Mucosa of rectum (tissue), 2 donors: ENCODE data around the gene ELOB.

Source experiments
- H3K27ac ChIP-seq, 2 donors: one replicate each; pipeline ENCODE4 v1.7.0; 2013; ENCODE audit warnings: inconsistent platforms in 2 of 2, low read depth in 2 of 2, low read length in 2 of 2
- H3K27me3 ChIP-seq, 2 donors: one replicate each; pipeline ENCODE4 v1.7.0; 2013; ENCODE audit warnings: low read length in 2 of 2; ENCODE audit not compliant: control insufficient read depth in 2 of 2, insufficient read depth in 2 of 2
- H3K36me3 ChIP-seq, 2 donors: one replicate each; pipeline ENCODE4 v1.7.0; 2013; ENCODE audit warnings: low read length in 2 of 2; ENCODE audit not compliant: control insufficient read depth in 2 of 2, insufficient read depth in 2 of 2
- H3K4me1 ChIP-seq, 2 donors: one replicate each; pipeline ENCODE4 v1.7.0; 2013; ENCODE audit warnings: low read length in 2 of 2, mild to moderate bottlenecking in 1 of 2; ENCODE audit not compliant: control insufficient read depth in 2 of 2, insufficient read depth in 2 of 2
- H3K4me3 ChIP-seq, 2 donors: one replicate each; pipeline ENCODE4 v1.7.0; 2013; ENCODE audit warnings: low read length in 2 of 2
- H3K9ac ChIP-seq, 2 donors: one replicate each; pipeline ENCODE4 v1.7.0; 2013; ENCODE audit warnings: low read length in 2 of 2, low read depth in 1 of 2, mild to moderate bottlenecking in 1 of 2
- H3K9me3 ChIP-seq, 2 donors: one replicate each; pipeline ENCODE4 v1.7.0; 2013; ENCODE audit warnings: low read length in 2 of 2; ENCODE audit not compliant: control insufficient read depth in 2 of 2
- donor health status: healthy.
- donor health status: Normal muscosa, but diverticular disease.

ELOB gene

DNA sequence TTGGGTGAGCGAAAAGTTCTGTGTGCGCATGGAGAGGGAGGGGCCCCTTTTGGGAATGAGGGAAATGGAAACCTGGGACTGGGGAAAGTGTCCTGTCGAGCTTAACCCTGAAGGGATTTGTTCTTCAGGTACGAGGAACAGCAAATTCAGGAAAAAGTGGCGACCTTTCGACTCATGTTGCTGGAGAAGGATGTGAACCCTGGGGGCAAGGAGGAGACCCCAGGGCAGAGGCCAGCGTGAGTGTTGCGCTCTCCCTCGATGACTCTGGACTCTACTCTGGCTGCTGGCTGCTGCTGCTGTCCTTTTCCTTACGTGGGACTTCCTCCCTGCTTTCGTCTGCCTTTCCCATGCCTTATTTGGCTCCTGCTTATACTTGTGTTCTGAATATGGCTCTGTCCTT, 19.7 kb downstream of the ELOB start:
- no peak overlapping the region for H3K9ac ChIP-seq
- H3K4me3 ChIP-seq = no peak overlapping the region
- no peaks in the 10 kb centered on the region for H3K9me3 ChIP-seq
- no peak overlapping the region for H3K27ac ChIP-seq
- H3K4me1 ChIP-seq = peaks cover 19 to 23% of the 10 kb centered on the region in 2 donors
- H3K27me3 ChIP-seq = no peaks in the 10 kb centered on the region
- H3K36me3 ChIP-seq = peaks cover 57 to 58% of the 10 kb centered on the region in 2 donors

DNA sequence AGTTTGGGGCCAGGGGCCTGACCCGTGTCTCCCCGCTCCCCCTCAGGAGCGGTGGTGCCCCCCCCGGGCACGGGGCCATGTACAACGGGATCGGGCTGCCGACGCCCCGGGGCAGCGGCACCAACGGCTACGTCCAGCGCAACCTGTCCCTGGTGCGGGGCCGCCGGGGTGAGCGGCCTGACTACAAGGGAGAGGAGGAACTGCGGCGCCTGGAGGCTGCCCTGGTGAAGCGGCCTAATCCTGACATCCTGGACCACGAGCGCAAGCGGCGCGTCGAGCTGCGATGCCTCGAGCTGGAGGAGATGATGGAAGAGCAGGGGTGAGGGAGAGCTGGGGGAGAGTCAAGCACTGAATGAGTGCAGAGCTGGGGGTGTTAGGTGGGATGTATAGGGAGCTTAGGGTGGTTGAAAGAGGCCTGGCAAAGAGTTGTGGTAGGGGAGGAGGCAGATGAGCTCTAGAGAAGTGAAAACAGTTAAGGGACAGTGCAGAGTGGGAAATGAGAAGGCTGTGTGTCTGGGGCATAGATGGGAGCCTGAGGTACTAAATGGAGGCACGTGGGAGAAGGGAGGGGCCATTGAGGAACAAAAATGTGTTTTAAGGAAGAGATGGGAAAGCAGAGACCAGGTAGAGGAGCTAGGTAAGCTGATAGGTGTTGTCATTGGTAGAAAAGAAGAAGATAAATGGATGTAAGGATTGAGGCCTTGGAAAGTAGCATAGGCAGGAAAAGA, 20.6 kb downstream of the ELOB start:
- H3K36me3 ChIP-seq = peaks cover 48 to 50% of the 10 kb centered on the region in 2 donors
- H3K4me3 ChIP-seq = no peak overlapping the region
- no peaks in the 10 kb centered on the region for H3K27me3 ChIP-seq
- peaks cover 24 to 26% of the 10 kb centered on the region in 2 donors for H3K4me1 ChIP-seq
- H3K9me3 ChIP-seq = no peaks in the 10 kb centered on the region
- no peak overlapping the region for H3K27ac ChIP-seq
- H3K9ac ChIP-seq = no peak overlapping the region

DNA sequence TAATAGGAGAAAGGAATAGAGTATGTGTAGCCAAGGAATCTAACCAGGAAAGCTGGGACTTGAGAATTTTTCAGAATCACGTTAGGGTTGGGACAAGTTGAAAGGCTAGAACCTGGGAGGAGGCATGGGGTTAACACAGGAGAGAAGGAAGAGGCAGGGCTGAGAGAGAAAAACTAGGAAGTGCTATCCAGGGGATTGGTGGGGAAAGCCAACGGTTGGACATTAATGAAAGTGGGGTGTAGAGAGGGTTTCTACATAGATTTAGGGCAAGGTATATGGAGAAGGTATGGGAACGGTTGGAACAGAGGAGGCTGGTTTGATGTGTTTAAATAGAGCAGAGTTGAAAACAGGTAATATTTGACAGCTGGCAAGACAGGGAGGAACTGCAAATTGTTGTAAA, 21.9 kb downstream of the ELOB start:
- H3K27ac ChIP-seq = no peak overlapping the region
- H3K9ac ChIP-seq = peak overlapping the region in 1 of 2 donors; percentile 92
- H3K4me1 ChIP-seq = peaks cover 21 to 25% of the 10 kb centered on the region in 2 donors
- H3K36me3 ChIP-seq = peaks cover 37% of the 10 kb centered on the region in 2 donors
- H3K27me3 ChIP-seq = no peaks in the 10 kb centered on the region
- peak overlapping the region; percentile 87 to 98 for H3K4me3 ChIP-seq
- H3K9me3 ChIP-seq = no peaks in the 10 kb centered on the region

DNA sequence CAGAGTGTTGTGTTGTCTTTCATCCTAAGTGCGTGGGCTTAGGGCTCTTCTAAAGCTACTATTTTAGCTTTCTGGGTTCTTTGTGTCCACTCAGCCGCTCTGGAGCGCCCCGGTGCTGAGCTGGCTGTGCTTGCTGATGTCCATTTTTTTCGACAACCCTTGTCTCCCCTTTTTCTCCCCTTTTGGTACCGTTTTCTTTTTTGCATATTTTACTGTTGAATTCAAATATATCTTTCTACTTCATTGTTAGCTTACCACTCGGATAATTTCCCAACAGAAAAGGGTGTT, 23.4 kb downstream of the ELOB start:
- peaks cover 19 to 25% of the 10 kb centered on the region in 2 donors for H3K4me1 ChIP-seq
- no peaks in the 10 kb centered on the region for H3K9me3 ChIP-seq
- H3K27ac ChIP-seq = peak overlapping the region; percentile 99 to 100
- H3K27me3 ChIP-seq = no peaks in the 10 kb centered on the region
- H3K9ac ChIP-seq = peak overlapping the region; percentile 71 to 92
- H3K4me3 ChIP-seq = peak overlapping the region; percentile 87 to 98
- peaks cover 22% of the 10 kb centered on the region in 2 donors for H3K36me3 ChIP-seq

DNA sequence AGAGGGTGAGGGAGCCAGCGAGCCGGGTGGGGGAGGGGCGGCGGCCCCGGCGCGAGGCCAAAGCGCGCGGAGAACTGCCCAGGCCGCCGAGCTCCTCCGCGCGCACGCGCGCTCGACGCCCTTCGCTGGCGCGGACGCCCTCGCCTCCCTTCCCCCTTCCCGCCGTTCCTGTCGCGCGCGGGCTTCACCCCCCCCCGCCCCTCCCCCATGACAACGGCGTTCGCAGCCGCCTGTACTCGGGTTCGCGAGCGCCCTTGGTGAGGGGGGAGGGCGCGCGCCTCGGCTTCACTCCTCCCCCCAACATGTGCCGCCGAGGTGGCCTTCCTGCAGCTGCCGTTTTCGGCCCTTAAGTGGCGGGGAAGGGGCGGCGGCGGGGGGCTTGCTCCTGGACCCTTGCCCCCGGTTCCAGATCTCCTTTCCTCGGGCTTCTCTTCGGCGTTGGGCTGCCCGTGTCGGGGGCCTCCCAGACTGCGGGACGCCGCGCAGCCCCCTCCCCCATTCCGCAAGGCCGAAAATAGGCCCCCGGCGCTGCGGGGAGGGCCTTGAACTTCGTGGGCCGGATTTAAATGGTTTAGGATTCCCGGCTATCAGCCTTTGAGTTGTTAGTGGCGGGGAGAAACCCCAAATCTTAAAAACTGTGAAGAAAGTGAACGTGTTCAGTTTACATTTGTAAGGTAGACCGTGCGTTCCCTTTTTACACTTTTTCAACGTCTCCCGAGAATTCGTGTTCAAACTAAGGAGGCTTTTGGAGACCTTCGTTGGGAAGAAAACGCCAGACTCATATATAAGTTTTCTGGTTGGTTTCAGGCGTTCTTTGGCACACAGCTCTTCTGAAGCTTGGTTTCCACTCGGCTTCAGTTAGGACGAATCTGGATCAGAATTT, 24.0 kb downstream of the ELOB start:
- Histone ChIP-seq H3K27ac (peak overlapping the region; percentile 99 to 100), H3K36me3 (peaks cover 16% of the 10 kb centered on the region in 2 donors), H3K4me1 (peaks cover 19 to 25% of the 10 kb centered on the region in 2 donors), H3K27me3 (no peaks in the 10 kb centered on the region), H3K4me3 (peak overlapping the region; percentile 87 to 98), H3K9me3 (no peaks in the 10 kb centered on the region), H3K9ac (peak overlapping the region; percentile 92 to 98)

DNA sequence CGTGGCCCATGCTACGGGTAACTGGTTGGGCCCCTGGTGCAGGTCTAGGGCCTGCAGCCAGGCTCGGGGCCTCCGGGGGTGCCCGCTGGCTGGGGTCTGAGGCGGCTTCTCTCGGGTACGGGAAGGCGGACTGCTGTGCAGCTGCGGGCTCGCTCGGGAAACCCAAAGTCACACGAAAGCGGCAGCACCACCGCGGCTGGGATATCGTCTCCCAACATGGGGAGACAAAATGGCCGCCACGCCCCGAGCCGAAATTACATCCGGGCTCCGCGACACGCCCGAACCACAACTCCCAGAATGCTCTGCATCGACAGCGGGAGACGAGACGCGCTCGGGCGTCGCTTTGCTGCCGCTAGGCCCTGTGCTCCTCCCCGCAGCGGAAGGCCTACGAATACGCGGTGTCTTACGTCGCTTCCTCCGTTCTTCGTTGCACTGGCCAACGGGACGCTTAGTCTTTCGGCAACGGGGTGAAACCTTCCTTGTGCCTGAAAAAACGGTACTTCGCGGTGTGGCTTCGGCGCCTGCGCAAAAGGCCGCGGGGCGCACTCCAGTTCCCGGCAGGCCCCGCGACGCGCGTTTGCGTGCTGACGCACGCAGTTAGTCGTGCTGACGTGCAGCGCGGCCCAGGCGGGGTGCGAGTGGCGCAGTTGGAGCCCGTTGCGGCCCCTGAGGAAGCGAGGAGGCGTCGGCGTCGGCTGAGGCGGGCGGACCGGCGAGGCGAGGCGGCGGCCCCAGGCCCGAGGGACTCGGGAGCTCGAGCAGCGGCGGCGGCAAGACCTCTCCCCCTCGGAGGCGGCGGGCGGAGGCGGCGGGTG, 24.8 kb downstream of the ELOB start, which contains the start of gene SRRM2:
TSS of gene SRRM2 (plus strand) at position 604 of the 815 bp plus-strand sequence. CDS start 3,727 bp downstream, outside the sequence.
- Histone ChIP-seq H3K9me3 (no peaks in the 10 kb centered on the region), H3K4me3 (peak within 1 kb of the TSS; percentile 95 to 98), H3K9ac (peak within 1 kb of the TSS; percentile 92 to 98), H3K4me1 (peaks cover 19 to 25% of the 10 kb centered on the region in 2 donors), H3K27me3 (no peaks in the 10 kb centered on the region), H3K27ac (peak within 1 kb of the TSS; percentile 99 to 100), H3K36me3 (peaks cover 7 to 8% of the 10 kb centered on the region in 2 donors)

DNA sequence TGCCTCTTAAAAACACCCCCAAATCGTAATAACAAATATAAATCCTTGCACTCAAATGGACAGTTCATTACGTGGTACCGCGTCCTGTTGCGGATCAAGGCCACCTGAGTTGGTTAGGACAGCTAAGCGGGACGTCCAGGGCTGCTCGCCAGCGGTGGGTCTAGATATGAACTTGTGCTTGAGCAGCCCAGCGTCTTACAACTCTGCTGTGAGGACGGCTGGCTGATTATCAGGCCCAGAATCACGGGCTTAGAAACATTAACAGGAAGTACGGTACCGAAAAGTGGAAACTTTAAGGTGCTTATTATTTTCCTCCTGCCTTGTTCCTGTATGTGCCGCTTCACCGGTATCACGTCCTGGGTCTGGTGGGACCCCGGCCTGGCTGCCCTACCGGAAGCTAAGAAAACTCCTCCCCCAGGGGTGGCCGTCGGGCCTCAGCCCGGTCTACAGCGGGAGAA, 25.5 kb downstream of the ELOB start:
- peak overlapping the region; percentile 99 to 100 for H3K27ac ChIP-seq
- H3K4me3 ChIP-seq = peak overlapping the region; percentile 95 to 98
- peak overlapping the region; percentile 92 to 98 for H3K9ac ChIP-seq
- H3K27me3 ChIP-seq = no peaks in the 10 kb centered on the region
- H3K4me1 ChIP-seq = peaks cover 19 to 25% of the 10 kb centered on the region in 2 donors
- H3K9me3 ChIP-seq = no peaks in the 10 kb centered on the region
- H3K36me3 ChIP-seq = peaks cover 3% of the 10 kb centered on the region in 2 donors

DNA sequence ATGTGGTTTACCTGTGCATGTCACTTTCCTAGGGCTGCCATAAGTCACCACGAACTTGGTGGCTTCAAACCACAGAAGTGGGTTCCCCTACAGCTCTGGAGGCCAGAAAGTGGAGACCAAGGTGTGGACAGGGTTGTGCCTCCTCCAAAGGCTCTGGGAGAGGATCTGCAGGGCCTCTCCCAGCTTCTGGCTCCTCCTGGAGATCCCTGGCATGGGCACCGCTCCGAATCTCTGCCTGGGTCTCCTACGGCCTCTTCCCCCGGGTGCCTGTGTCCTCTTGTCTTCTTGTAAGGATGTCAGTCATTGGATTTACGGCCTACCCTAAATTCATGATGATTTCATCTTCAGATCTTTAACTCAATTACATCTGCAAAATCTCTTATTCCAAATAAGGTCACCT, 27.1 kb downstream of the ELOB start:
- Histone ChIP-seq H3K9ac (no peak overlapping the region), H3K9me3 (no peaks in the 10 kb centered on the region), H3K4me3 (no peak overlapping the region), H3K36me3 (no peaks in the 10 kb centered on the region), H3K4me1 (peaks cover 13 to 14% of the 10 kb centered on the region in 2 donors), H3K27ac (no peak overlapping the region), H3K27me3 (no peaks in the 10 kb centered on the region)

DNA sequence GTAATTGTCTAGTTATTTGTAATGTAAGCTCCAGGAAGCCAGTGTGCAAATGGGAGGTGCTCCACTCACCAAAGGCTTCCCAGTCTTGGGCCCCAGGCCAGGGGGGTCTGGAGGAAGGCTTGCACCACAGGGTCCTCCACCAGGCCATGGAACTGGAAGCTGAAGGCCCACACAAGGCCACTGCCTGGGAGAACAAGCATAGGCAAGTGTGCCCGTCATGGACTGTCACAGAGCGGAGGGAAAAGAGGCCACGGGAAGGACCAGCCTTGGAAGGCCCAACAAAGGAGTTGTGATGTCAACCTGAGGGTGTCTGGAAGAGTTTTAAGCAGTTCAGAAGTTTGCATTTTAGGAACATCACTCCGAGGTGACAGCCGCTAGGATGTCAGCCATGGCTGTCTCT, 27.6 kb downstream of the ELOB start:
- Histone ChIP-seq H3K4me3 (no peak overlapping the region), H3K4me1 (peaks cover 8 to 9% of the 10 kb centered on the region in 2 donors), H3K27me3 (no peaks in the 10 kb centered on the region), H3K36me3 (no peaks in the 10 kb centered on the region), H3K9me3 (no peaks in the 10 kb centered on the region), H3K27ac (no peak overlapping the region), H3K9ac (no peak overlapping the region)
